Fibroblast of mammary gland (primary cell): Measurements from ENCODE around the gene ITPKB.
A peak's percentile ranks its signal among the peaks of the same experiment; 100 is the strongest.
"Not testable (repeated sequence)": the region's sequence is repeated elsewhere in the genome, so short reads cannot be mapped to it uniquely, and the experiment has no call there.

Source experiments
- DNase-seq: peaks from one replicate; pipeline ENCODE4 v3.0.0-alpha.2; 2010; ENCODE audit warnings: low read depth
- H3K4me3 ChIP-seq: 2 replicates; pipeline ENCODE4 v1.5.1; 2011; ENCODE audit warnings: low read depth, mild to moderate bottlenecking, low read length, moderate library complexity; ENCODE audit not compliant: control insufficient read depth
- TF ChIP-seq, protein P1 (sequence below): conservative IDR thresholded peaks from 2 replicates; pipeline ENCODE4 v1.5.1; 2011; ENCODE audit warnings: low read depth, low read length, inconsistent platforms; ENCODE audit not compliant: control insufficient read depth, insufficient read depth

Gene ITPKB

DNA sequence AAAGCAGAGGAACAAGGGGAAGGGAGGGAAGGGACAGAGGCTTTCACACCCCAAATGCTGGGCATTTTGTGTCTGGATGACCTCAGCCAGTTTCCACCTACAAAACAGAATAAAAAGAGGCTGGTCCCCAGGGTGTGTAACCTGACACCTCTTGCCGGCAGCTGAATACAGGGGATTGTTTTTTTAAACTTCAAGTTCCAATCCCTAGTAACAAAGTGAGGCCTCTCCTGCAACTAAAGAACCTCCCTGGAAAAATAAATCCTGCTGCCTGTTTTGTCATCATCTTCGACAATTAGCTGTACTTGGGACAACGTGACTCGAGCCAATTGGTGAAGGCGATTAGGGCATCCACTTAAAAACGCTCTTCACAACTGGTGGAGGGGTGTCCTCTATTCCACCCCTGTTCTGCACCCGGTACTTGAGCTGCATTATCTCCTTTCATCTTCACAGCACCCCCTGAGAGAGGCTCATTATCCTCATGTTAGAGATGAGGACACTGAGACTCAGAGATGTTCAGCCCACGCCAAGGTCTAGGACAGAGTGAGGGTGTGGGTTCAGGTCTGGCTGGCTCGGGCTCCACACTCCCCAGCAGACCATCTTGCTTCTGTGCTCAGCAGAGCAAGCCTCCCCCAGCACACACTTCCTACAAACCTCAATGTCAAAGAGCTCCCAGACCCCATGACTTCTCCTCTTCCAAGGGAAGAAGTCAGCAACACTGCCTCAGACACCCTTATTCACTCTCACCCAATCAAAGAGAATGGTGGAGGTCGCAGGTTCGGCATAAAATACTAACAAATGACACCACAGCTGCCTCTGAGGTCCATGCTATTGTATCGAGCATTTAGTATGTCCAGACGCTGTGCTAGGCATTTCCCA, 15.2 kb downstream of the ITPKB start:
- TF ChIP-seq, protein P1, sequence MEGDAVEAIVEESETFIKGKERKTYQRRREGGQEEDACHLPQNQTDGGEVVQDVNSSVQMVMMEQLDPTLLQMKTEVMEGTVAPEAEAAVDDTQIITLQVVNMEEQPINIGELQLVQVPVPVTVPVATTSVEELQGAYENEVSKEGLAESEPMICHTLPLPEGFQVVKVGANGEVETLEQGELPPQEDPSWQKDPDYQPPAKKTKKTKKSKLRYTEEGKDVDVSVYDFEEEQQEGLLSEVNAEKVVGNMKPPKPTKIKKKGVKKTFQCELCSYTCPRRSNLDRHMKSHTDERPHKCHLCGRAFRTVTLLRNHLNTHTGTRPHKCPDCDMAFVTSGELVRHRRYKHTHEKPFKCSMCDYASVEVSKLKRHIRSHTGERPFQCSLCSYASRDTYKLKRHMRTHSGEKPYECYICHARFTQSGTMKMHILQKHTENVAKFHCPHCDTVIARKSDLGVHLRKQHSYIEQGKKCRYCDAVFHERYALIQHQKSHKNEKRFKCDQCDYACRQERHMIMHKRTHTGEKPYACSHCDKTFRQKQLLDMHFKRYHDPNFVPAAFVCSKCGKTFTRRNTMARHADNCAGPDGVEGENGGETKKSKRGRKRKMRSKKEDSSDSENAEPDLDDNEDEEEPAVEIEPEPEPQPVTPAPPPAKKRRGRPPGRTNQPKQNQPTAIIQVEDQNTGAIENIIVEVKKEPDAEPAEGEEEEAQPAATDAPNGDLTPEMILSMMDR, result no peak
- DNase-seq, result peak; percentile 79
- H3K4me3 ChIP-seq, result no peak overlapping the region

DNA sequence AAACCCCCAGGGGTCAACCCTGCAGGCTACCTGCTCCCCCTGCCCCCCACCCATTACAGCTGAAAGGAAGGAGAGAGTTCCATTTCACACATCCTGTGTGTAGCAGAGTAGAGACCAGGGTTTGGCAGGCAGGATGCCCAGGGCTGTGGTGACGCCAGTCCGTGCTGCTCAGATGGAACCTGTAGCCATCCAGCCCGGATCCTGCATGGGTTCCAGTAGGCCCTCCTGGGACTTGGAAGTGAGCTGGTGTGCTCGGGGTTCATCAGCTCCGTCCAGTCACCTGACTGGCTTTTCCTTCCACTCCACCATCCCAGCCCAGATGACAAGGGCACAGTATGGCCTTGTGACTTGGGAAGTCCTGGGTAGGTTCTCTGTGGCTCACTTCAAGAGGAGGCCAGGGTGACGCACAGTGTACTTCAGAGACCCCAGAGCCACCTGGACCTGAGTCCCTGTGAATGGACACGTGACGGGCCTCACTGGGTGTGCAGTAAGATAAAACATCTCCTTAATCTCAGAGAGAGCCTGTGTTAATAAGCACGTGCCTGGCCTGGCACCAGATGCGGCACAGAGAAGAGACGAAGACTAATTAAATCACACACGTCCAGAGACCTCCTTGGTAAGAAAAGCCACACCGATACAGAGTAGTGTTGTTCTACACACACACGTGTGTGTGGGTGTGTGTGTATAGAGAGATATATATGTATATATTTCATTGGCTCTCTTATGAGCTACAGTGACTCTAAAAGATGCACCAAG, 16.0 kb downstream of the ITPKB start:
- DNase-seq, result no peak
- TF ChIP-seq, protein P1, result no peak
- H3K4me3 ChIP-seq, result no peak overlapping the region

DNA sequence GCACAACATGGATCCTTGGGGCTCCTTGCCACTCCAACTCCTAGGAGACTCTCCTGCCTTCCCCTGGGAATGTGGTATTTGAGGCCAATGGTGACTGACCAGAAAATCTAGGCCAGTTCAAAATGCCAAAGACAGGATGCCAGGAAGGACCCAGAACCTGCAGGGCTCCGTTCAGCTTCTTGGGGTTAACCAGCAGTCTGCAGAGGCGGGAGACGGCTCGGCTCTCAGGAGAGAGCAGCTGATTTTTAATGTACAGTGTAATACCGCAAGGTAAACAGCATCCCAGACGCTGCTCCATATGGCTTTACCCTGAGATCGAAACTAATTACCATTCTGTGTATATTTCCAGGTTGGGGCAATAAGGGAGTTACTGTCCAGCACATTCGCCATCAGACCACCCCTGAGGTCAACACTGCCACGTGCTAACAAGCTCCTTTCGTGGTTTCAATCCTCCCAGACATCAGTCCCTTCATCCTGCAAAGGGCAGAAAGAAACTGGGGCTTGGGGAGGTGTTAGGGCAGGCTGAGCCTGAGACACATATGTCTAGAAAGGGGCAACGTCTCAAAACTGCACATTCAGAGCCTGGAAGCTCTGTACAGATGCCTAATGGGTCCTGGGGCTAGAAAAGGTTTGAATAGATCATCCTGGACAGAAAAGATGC, 16.7 kb downstream of the ITPKB start:
- no peak overlapping the region for H3K4me3 ChIP-seq
- no peak for DNase-seq
- TF ChIP-seq, protein P1, result no peak

DNA sequence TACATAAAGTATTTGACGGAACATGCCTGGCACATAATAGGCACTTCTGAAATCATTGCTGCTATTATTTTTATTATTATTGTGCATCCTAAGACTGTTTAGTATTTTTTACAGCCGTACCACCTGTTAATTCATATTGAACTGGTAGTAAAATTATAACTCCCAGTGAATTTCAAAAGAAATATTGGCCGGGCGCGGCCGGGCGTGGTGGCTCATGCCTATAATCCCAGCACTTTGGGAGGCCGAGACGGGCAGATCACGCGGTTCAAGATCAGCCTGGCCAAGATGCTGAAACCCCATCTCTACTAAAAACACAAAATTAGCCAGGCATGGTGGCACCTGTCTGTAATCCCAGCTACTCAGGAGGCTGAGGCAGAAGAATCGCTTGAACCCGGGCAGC, 18.5 kb downstream of the ITPKB start:
- H3K4me3 ChIP-seq, DNase-seq: not testable (repeated sequence)

DNA sequence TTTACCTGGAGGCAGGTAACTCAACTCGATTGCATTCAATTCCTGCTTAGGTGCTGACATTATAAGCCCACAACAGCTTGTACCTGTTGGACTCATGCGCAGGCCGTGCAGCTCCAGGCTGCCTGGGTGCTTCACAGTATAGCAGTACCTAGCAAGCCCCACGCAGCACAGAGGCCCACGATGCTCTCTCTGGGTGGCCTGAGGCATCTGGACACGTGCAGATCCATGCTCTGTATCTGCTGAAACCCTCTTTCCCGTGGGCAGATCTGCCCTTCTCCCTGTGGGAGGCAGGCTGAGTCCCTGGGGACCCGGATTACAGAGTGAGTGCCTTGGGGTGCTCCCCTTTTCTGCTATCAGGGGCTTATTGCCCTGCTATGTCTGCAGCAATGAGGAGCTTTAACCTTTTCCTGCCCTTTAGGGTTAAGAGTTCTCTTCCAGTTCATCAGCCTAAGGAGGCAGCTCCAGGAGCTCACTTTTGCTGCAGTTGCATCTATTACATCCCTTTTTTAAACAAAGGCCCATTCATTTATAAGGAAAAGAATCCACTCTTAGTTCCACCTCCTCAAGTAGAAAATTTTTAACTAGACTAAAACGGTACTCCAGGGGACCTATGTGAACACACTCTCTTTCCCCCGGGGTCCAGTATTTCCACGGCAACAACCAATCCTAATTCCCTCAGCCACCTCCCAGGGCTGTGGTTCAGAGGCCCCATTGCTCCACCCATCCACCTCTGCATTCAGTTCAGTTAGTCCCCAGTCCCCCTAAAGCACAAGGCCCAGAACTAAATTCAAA, 19.3 kb downstream of the ITPKB start:
- no peak for DNase-seq
- TF ChIP-seq, protein P1, result no peak
- H3K4me3 ChIP-seq, result no peak overlapping the region

DNA sequence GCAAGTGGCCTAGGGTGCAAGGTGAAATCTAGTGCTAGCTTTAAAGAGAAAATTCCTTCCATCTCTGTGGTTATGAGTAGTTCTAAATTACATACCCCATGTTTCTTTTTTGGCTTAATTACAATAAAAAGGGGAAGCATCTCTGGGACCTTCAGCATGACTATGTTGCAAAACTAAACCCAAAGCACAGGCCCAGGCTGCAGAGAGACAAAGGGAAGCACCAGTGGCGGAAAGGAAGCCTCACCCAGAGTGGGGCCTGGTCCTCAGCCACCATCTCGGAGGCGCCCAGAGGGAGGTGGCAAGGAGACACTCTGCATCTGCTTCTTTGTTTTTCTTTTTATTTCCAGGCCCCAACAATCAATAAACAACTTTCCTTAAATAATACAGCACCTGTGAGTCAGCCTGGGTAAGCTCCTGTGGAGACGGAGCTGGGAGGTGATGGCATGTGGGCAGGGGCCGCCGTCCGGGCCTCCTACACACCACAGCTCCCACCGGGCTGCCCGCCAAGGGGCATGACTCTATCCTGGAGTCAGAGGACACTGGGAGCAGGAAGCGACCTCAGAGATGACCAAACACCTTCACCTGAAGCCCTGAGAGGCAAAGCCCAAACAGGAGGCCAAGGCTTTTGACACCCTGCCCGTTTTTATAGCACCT, 21.7 kb downstream of the ITPKB start:
- DNase-seq, result no peak
- no peak overlapping the region for H3K4me3 ChIP-seq
- TF ChIP-seq, protein P1, result no peak
